Peyer's patch (tissue), 4 donors: ENCODE measurements around the gene ABCD4. TPM values are rescaled to one million over a fixed set of nuclear protein-coding genes. Genes with fewer than 3 reads are reported as not detected.

Experiments used
- DNase-seq, 3 donors: peaks; one replicate each; pipeline ENCODE4 v3.0.0-alpha.2; 2017 to 2019
- H3K27ac ChIP-seq, 4 donors: fragments of 200-600 bp; sonication (generic); one replicate each; pipeline ENCODE4 v1.5.1; 2016 to 2019
- H3K27me3 ChIP-seq, 2 donors: fragments of 200-600 bp; sonication (generic); one replicate each; pipeline ENCODE4 v1.5.1; 2019
- H3K36me3 ChIP-seq, 3 donors: fragments of 200-600 bp; sonication (generic); one replicate each; pipeline ENCODE4 v1.5.1; 2016 to 2019
- H3K4me1 ChIP-seq, 4 donors: fragments of 200-600 bp; sonication (generic); one replicate each; pipeline ENCODE4 v1.5.1; 2016 to 2019
- H3K4me3 ChIP-seq, 4 donors: fragments of 200-600 bp; sonication (generic); 1 replicate in 3 of 4; 2 replicates in 1 of 4; pipeline ENCODE4 v1.5.1; 2016 to 2019; ENCODE audit warnings: mild to moderate bottlenecking in 1 of 4
- H3K9me3 ChIP-seq, 4 donors: fragments of 200-600 bp; sonication (generic); one replicate each; pipeline ENCODE4 v1.5.1; 2016 to 2019; ENCODE audit warnings: mild to moderate bottlenecking in 1 of 4
- CTCF ChIP-seq, 6 experiments: fragments of 450-650 bp in 4 of 6; fragments of 200-600 bp in 2 of 6; sonication (generic) in 1 of 6; IDR thresholded peaks; one replicate each; pipeline ENCODE4 v1.5.1; 2017 to 2019; ENCODE audit warnings: antibody characterized with exemption in 6 of 6, mild to moderate bottlenecking in 3 of 6, moderate library complexity in 1 of 6
- POLR2A ChIP-seq, 2 donors: fragments of 450-650 bp; IDR thresholded peaks; one replicate each; pipeline ENCODE4 v1.5.1; 2017; ENCODE audit warnings: antibody characterized with exemption in 2 of 2, mild to moderate bottlenecking in 2 of 2, moderate library complexity in 2 of 2
- total RNA-seq, 4 donors: library from RNA; depleted of rRNA; stranded (reverse); fragments of >200 nt; gene quantifications; one replicate each; pipeline ENCODE4 v1.1.0, GENCODE V29; 2016

ABCD4 gene
- total RNA-seq, 4 donors from 2014 or later: 89.1 to 139 (median 107) TPM

GRCh38 chr14:74326369-74327152 is 23.8 kb upstream of the ABCD4 start:
- TF ChIP-seq CTCF (IDR thresholded peaks at IDR 0.05): no peak
- TF ChIP-seq POLR2A (IDR thresholded peaks at IDR 0.05): no peak
- DNase-seq: no peak
- Histone ChIP-seq H3K9me3 (no peaks in the 10 kb centered on the region), H3K36me3 (no peaks in the 10 kb centered on the region), H3K27ac (no peak overlapping the region), H3K4me3 (no peak overlapping the region), H3K27me3 (no peaks in the 10 kb centered on the region), H3K4me1 (no peaks in the 10 kb centered on the region)

GRCh38 chr14:74325446-74325845 is 22.7 kb upstream of the ABCD4 start:
- Histone ChIP-seq H3K27ac (no peak overlapping the region), H3K9me3 (no peaks in the 10 kb centered on the region), H3K27me3 (no peaks in the 10 kb centered on the region), H3K4me3 (no peak overlapping the region), H3K36me3 (no peaks in the 10 kb centered on the region), H3K4me1 (no peaks in the 10 kb centered on the region)
- no peak for DNase-seq
- no peak for TF ChIP-seq CTCF (IDR thresholded peaks at IDR 0.05)
- TF ChIP-seq POLR2A (IDR thresholded peaks at IDR 0.05): no peak

- H3K9me3 ChIP-seq: no peaks in the 10 kb centered on the region
- no peak overlapping the region for H3K27ac ChIP-seq
- TF ChIP-seq POLR2A (IDR thresholded peaks at IDR 0.05) (no peak), CTCF (IDR thresholded peaks at IDR 0.05) (peak; percentile 28 to 43 (median 36))
- no peaks in the 10 kb centered on the region for H3K27me3 ChIP-seq
- no peak for DNase-seq
- H3K4me3 ChIP-seq: no peak overlapping the region
- H3K36me3 ChIP-seq: no peaks in the 10 kb centered on the region
- no peaks in the 10 kb centered on the region for H3K4me1 ChIP-seq
Measured at GRCh38 chr14:74324931-74325361, 22.2 kb upstream of the ABCD4 start.

- H3K4me1 ChIP-seq: no peaks in the 10 kb centered on the region
- H3K36me3 ChIP-seq: no peaks in the 10 kb centered on the region
- no peaks in the 10 kb centered on the region for H3K9me3 ChIP-seq
- H3K4me3 ChIP-seq: no peak overlapping the region
- H3K27me3 ChIP-seq: no peaks in the 10 kb centered on the region
- TF ChIP-seq CTCF (IDR thresholded peaks at IDR 0.05) (no peak), POLR2A (IDR thresholded peaks at IDR 0.05) (no peak)
- DNase-seq: no peak
- H3K27ac ChIP-seq: no peak overlapping the region
Measured at GRCh38 chr14:74314576-74314975, 11.8 kb upstream of the ABCD4 start.

GRCh38 chr14:74313601-74314000 is 10.9 kb upstream of the ABCD4 start:
- no peak overlapping the region for H3K27ac ChIP-seq
- H3K9me3 ChIP-seq: no peaks in the 10 kb centered on the region
- DNase-seq: no peak
- no peaks in the 10 kb centered on the region for H3K4me1 ChIP-seq
- no peaks in the 10 kb centered on the region for H3K27me3 ChIP-seq
- H3K4me3 ChIP-seq: no peak overlapping the region
- no peak for TF ChIP-seq POLR2A (IDR thresholded peaks at IDR 0.05)
- TF ChIP-seq CTCF (IDR thresholded peaks at IDR 0.05): no peak
- no peaks in the 10 kb centered on the region for H3K36me3 ChIP-seq
